Spleen (tissue), 7 donors: ENCODE results near the gene CEP131.

Experiments
- CTCF ChIP-seq, 11 experiments: fragments of 200-600 bp in 7 of 11; fragments of 450-650 bp in 4 of 11; sonication (generic) in 4 of 11; IDR thresholded peaks in 8 of 11; conservative IDR thresholded peaks in 3 of 11; 1 replicate in 7 of 11; 2 replicates in 4 of 11; pipeline versions ENCODE4 v1.4.0 to v1.8.0; 2016 to 2021; ENCODE audit warnings: antibody characterized with exemption in 11 of 11, inconsistent platforms in 4 of 11, mild to moderate bottlenecking in 1 of 11
- POLR2A ChIP-seq, 3 donors: fragments of 450-650 bp; IDR thresholded peaks; one replicate each; pipeline ENCODE4 v1.5.1; 2017; ENCODE audit warnings: antibody characterized with exemption in 3 of 3, mild to moderate bottlenecking in 1 of 3
- POLR2AphosphoS5 ChIP-seq, 3 donors: sonication (generic); formaldehyde crosslinking; IDR thresholded peaks; one replicate each; pipeline ENCODE4 v1.5.1; 2017; ENCODE audit warnings: antibody characterized with exemption in 3 of 3
- donor health status: DM: no; HTN: no; CAD: no; lungs with moderate emphysema.
- donor health status: DM: no; HTN: no; CAD: no.
- donor health status: DM: no; HTN: no; CAD: no.

DNA sequence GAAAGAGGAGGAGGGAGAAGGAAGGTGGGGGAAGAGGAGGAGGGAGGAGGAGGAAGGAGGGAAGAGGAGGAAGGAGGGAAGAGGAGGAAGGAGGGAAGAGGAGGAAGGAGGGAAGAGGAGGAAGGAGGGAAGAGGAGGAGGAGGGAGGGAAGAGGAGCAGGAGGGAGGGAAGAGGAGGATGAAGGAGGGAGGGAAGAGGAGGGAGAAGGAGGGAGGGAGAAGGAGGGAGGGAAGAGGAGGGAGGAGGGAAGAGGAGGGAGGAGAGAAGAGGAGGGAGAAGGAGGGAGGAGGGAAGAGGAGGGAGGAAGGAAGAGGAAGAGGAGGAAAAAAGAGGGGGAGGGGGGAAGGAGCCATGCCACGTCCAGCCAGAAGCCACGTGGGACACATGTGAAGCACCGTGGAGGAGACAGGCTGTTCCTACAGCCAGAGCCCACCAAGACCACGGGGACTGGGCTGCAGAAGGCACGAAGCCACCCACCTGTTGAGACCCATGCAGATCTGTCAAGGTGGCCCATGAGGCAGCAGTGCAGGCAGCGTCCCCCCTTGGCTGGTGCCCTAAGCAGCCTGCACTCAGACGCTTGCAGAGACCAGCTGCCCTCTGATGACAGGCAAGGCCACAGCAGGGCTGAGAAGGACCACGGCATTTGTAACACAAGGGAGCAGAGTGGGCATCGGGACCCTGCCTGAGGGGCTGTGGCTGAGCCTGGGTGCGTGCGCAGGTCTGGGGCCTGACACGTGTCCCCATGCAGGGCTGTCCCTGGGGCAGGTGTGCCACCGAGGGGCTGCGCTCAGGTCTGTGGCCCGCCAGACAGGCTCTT lies 26.7 kb upstream of the CEP131 start:
- TF ChIP-seq CTCF (IDR thresholded peaks at IDR 0.05 in 8 of 11, conservative IDR thresholded peaks at IDR 0.05 in 3 of 11) (no peak), POLR2AphosphoS5 (IDR thresholded peaks at IDR 0.05) (peak in 1 of 3 donors; percentile 55), POLR2A (IDR thresholded peaks at IDR 0.05) (no peak)
